ENCODE measurements around the gene ARNT2.

The ARNT2 gene

DNA sequence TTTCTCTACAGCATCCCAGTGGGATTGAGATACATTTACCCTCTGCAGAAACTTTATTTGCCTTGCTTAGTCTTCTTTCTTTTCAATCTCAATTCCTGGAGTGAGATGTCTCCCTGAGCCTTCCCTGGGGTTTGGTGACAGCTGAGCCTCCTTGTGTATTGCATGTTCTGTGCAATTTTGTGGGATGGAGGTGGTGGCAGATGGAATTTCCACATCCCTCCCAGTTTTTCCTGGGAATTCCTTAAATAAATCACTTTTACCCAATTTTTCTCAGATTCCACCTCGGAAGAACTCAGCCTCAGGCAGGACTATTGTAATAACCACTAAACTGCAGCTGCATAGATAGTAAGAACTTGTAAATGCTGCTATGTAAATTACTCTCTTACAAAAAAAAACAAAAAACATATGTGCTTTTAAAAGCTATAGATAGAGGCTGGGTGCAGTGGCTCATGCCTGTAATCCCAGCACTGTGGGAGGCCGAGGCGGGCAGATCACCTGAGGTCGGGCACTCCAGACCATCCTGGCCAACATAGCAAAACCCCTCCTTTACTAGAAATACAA is 202.4 kb downstream of the ARNT2 start:
- DNase-seq (ENCODE audit: low read depth) = no peak
- no peak overlapping the region for H3K4me3 ChIP-seq (ENCODE audit: low read depth, low read length)
- TF ChIP-seq POLR2A (IDR thresholded peaks at IDR 0.05; ENCODE audit: extremely low read depth, insufficient read length) (no peak), MAX (IDR thresholded peaks at IDR 0.05; ENCODE audit: low read depth, low read length) (no peak), MYC (IDR thresholded peaks at IDR 0.05; ENCODE audit: low read depth, low read length) (no peak), CTCF (IDR thresholded peaks at IDR 0.05; ENCODE audit: low read depth, low read length) (no peak)

DNA sequence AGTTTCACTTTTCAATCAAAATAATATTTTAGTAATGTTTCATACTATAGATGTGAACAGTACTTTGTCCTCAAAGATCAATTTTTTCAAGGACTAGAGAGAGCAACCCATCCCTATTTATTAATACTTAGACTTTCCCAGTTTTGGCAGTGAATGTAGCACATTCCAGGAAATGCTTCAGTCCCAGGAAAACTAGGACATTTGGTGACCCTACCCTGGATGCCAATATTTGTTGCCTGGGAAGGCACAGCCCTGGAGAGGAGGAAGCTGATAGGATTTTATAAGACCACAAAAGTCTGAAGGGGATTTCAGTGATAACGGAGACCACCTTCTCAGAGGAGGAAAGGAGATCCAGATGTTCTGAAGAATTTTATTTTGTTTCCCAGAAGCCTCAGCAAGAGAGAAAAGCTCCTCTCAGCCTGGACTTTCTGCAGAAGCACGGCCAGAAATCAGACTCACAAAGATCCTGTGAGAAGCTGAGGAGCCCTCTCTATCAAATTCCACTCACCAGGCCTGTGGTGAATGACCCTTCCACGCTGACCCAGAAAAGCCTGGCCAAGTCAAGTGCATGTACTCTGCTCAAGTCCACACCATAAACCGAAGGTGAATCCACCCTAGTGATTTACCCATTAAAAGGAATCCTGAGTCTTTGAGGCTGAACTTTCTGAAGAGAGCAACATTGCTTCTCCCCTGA is 203.3 kb downstream of the ARNT2 start:
- TF ChIP-seq MAX (IDR thresholded peaks at IDR 0.05; ENCODE audit: low read depth, low read length) = no peak
- no peak for TF ChIP-seq MYC (IDR thresholded peaks at IDR 0.05; ENCODE audit: low read depth, low read length)
- H3K4me3 ChIP-seq (ENCODE audit: low read depth, low read length) = no peak overlapping the region
- no peak for DNase-seq (ENCODE audit: low read depth)

GRCh38 chr15:80608688-80609087 is 204.5 kb downstream of the ARNT2 start:
- TF ChIP-seq CTCF (IDR thresholded peaks at IDR 0.05; ENCODE audit: low read depth, low read length) (no peak), MYC (IDR thresholded peaks at IDR 0.05; ENCODE audit: low read depth, low read length) (no peak), MAX (IDR thresholded peaks at IDR 0.05; ENCODE audit: low read depth, low read length) (no peak), POLR2A (IDR thresholded peaks at IDR 0.05; ENCODE audit: extremely low read depth, insufficient read length) (no peak)
- no peak overlapping the region for H3K4me3 ChIP-seq (ENCODE audit: low read depth, low read length)
- no peak for DNase-seq (ENCODE audit: low read depth)

DNA sequence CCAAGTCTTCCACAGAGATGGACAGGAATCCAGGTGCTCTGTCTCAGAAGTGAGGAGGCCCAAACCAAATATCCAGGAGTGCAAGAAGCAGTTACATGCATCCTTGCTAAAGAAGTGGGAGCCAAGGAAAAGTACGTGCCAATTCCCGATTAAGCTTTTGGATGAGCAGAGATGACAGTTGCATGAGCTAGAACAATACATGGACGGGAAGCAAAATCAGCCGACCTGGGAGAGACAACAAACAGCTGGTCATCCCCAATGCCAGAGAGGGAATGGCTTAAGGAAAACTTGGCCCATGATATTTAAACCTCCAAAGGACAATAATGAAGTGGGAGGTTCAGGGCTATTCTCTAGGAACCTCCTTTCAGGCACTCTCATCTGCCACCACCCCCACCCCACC is 204.9 kb downstream of the ARNT2 start:
- DNase-seq (ENCODE audit: low read depth) = no peak
- no peak overlapping the region for H3K4me3 ChIP-seq (ENCODE audit: low read depth, low read length)
- TF ChIP-seq POLR2A (IDR thresholded peaks at IDR 0.05; ENCODE audit: extremely low read depth, insufficient read length) (no peak), MYC (IDR thresholded peaks at IDR 0.05; ENCODE audit: low read depth, low read length) (no peak), CTCF (IDR thresholded peaks at IDR 0.05; ENCODE audit: low read depth, low read length) (no peak), MAX (IDR thresholded peaks at IDR 0.05; ENCODE audit: low read depth, low read length) (no peak)

DNA sequence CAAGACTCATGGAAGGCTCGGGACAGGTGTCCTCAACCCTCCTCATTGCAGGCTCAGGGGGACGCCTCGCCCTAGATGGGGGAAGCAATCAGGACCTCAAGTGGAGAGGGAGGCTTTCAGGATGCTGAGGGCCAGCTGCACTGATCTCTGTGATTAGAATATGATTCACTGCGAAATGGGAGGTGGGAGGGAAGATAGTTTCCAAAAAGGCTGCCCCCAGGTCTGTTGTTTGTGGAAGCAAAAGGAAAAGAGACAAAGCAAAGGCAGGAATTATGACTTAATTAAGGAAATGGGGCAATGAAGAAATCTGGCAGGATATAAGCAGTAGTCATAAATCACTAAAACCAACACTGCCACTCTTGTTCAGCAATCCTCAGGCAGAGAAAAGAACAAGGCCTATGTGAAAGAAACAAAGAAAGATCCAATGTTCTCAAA is 205.3 kb downstream of the ARNT2 start:
- no peak for DNase-seq (ENCODE audit: low read depth)
- no peak for TF ChIP-seq CTCF (IDR thresholded peaks at IDR 0.05; ENCODE audit: low read depth, low read length)
- no peak for TF ChIP-seq MAX (IDR thresholded peaks at IDR 0.05; ENCODE audit: low read depth, low read length)
- TF ChIP-seq POLR2A (IDR thresholded peaks at IDR 0.05; ENCODE audit: extremely low read depth, insufficient read length) = no peak
- no peak for TF ChIP-seq MYC (IDR thresholded peaks at IDR 0.05; ENCODE audit: low read depth, low read length)
- H3K4me3 ChIP-seq (ENCODE audit: low read depth, low read length) = no peak overlapping the region

DNA sequence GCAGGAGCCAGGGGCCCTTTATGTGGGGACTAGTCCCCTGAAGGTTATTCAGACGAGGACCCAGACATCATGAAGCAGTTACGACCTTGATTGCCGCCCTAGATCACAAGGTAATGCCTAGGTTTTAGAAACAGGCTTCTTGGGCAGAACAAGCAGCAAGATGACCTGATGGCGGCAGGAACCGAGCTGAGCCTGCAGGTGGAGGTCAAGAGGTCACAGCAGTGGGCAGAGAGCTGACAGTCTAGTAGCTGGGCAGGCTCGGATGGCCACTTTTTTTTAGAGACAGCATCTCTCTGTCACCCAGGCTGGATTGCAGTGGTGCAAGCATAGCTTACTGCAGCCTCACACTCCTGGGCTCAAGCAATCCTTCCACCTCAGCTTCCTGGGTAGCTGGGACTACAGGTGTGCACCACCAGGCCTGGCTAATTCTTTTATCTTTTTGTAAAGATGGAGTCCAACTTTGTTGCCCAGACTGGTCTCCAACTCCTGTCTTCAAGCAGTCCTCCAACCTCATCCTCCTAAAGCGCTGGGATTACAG is 207.4 kb downstream of the ARNT2 start:
- no peak for TF ChIP-seq CTCF (IDR thresholded peaks at IDR 0.05; ENCODE audit: low read depth, low read length)
- no peak for TF ChIP-seq MYC (IDR thresholded peaks at IDR 0.05; ENCODE audit: low read depth, low read length)
- no peak for TF ChIP-seq MAX (IDR thresholded peaks at IDR 0.05; ENCODE audit: low read depth, low read length)
- no peak for TF ChIP-seq POLR2A (IDR thresholded peaks at IDR 0.05; ENCODE audit: extremely low read depth, insufficient read length)
- H3K4me3 ChIP-seq (ENCODE audit: low read depth, low read length) = no peak overlapping the region
- no peak for DNase-seq (ENCODE audit: low read depth)

All from NB4 (cell line).